ENCODE measurements around the gene SLC27A5. TPM values are rescaled to one million over a fixed set of nuclear protein-coding genes. Genes with fewer than 3 reads are reported as not detected.
A peak's percentile ranks its signal among the peaks of the same experiment; 100 is the strongest.
"Not testable (repeated sequence)": the region's sequence is repeated elsewhere in the genome, so short reads cannot be mapped to it uniquely, and the experiment has no call there.

The SLC27A5 gene
- polyA plus RNA-seq, 6 donors from 2014 or later: 12.0 to 17.8 (median 12.7) TPM

DNA sequence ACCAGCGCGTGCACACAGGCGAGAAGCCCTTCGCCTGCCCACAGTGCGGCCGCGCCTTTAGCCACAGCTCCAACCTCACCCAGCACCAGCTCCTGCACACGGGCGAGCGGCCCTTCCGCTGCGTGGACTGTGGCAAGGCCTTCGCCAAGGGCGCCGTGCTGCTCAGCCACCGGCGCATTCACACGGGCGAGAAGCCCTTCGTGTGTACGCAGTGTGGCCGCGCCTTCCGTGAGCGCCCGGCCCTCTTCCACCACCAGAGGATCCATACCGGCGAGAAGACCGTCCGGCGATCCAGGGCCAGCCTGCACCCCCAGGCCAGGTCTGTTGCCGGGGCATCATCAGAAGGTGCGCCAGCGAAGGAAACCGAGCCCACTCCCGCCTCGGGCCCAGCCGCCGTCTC is 40.1 kb downstream of the SLC27A5 start:
- DNase-seq: no peak
- no peaks in the 10 kb centered on the region for H3K9me3 Mint-ChIP-seq
- peaks cover 19 to 40% (median 19%) of the 10 kb centered on the region in 3 donors for H3K4me1 Mint-ChIP-seq
- no peak overlapping the region for H3K4me3 Mint-ChIP-seq
- no peaks in the 10 kb centered on the region for H3K36me3 Mint-ChIP-seq
- no peak for ATAC-seq (ENCODE audit: low read depth in 2 of 2)
- H3K27me3 Mint-ChIP-seq: no peaks in the 10 kb centered on the region
- no peak overlapping the region for H3K27ac Mint-ChIP-seq

DNA sequence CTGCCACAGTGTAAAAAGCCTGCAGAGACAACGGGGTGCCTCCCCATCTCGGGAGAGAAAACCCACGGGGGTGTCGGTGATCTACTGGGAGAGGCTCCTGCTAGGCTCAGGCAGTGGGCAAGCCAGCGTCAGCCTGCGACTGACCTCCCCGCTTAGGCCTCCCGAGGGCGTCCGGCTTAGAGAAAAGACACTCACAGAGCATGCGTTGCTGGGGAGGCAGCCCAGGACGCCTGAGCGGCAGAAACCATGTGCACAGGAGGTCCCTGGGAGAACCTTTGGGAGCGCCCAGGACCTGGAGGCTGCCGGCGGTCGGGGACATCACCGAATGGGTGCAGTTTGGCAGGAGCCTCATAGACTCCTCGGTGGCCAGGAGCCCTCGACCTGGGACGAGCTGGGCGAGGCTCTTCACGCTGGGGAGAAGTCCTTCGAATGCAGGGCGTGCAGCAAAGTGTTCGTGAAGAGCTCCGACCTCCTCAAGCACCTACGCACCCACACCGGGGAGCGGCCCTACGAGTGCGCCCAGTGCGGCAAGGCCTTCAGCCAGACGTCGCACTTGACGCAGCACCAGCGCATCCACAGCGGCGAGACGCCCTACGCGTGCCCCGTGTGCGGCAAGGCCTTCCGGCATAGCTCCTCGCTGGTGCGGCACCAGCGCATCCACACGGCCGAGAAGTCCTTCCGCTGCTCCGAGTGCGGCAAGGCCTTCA is 40.8 kb downstream of the SLC27A5 start:
- Mint-ChIP-seq H3K4me3 (peak overlapping the region in 2 of 8 donors; percentile 51 to 82), H3K4me1 (peaks cover 19 to 44% (median 19%) of the 10 kb centered on the region in 3 donors)
- DNase-seq; ATAC-seq (ENCODE audit: low read depth in 2 of 2); H3K36me3 Mint-ChIP-seq; H3K27me3 Mint-ChIP-seq; H3K9me3 Mint-ChIP-seq; H3K27ac Mint-ChIP-seq: not testable (repeated sequence)

DNA sequence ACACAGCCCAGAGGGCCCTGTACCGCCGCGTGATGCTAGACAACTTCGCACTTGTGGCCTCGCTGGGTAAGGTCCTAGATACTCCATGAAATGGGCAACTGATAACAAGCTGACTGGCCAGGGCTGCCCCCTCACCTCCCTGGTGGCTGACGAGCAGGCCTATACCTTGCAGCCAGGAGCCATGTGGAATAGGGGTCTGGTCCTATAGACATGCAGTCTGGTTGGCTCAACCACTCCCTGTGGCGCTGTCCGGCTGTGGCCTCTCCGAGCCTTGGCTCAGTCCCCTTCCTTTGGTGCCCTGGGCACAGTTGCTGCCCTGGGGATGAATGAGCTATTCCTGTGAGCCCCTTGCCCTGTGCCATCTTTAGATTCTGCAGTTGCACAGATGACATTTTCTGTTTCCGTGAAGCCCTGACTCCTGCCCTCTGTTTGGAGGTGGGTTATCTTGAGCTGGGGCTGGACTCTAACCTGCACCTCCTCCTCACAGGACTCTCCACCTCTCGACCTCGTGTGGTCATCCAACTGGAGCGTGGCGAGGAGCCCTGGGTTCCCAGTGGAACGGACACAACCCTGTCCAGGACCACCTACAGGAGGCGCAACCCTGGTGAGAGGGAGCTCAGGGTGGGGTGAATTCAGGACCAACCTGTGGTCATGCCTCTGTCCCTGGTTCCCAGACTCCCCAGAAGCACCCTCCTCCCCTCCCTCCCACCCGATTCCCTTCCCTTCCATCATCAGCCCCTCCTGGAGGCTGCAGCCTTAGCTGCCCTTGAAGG is 42.4 kb downstream of the SLC27A5 start:
- no peak for ATAC-seq (ENCODE audit: low read depth in 2 of 2)
- Mint-ChIP-seq H3K4me1 (peaks cover 19 to 40% (median 19%) of the 10 kb centered on the region in 3 donors), H3K9me3 (no peaks in the 10 kb centered on the region)

DNA sequence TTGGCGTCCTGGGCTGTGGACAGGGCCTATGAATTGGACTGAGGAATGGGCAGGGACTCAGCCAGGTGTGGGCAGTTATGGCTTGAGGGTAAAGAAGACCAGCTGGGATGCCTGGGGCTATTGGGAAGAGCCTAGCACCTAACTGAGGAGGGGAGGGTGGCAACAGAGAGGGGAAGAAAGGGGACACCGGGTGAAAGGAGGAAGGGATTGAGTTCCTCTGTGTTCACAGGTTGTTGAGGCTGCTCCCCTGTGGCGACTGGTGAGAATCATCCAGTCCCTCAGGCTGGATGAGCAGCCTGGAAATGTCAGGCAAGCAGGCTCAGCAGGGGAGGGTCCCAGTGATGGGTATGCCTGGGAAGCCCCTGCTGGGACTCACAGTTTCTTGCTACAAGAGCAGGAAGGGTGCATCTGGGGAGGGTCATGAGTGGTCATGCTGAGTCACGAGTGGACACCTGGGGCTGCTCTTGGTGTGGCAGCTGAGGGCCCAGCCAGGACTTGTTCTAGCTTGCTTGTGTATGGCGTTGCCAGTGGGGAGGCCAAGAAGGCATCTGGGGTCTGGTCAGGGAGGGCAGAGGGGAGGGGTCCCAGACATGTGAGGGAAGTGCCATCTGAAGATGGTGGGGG is 43.5 kb downstream of the SLC27A5 start:
- H3K9me3 Mint-ChIP-seq: no peaks in the 10 kb centered on the region
- no peak for DNase-seq
- H3K27me3 Mint-ChIP-seq: no peaks in the 10 kb centered on the region
- no peak for ATAC-seq (ENCODE audit: low read depth in 2 of 2)
- H3K36me3 Mint-ChIP-seq: no peaks in the 10 kb centered on the region
- H3K4me3 Mint-ChIP-seq: peak overlapping the region; percentile 43 to 94 (median 86)
- H3K4me1 Mint-ChIP-seq: peaks cover 19 to 41% (median 19%) of the 10 kb centered on the region in 3 donors
- peak overlapping the region in 4 of 6 donors; percentile 57 to 86 (median 76) for H3K27ac Mint-ChIP-seq

More for the DNA sequence above, 42.4 kb downstream of the SLC27A5 start:
- Mint-ChIP-seq H3K27me3 (no peaks in the 10 kb centered on the region), H3K27ac (no peak overlapping the region), H3K4me3 (peak overlapping the region in 6 of 8 donors; percentile 5 to 94 (median 73)), H3K36me3 (no peaks in the 10 kb centered on the region)
- no peak for DNase-seq

DNA sequence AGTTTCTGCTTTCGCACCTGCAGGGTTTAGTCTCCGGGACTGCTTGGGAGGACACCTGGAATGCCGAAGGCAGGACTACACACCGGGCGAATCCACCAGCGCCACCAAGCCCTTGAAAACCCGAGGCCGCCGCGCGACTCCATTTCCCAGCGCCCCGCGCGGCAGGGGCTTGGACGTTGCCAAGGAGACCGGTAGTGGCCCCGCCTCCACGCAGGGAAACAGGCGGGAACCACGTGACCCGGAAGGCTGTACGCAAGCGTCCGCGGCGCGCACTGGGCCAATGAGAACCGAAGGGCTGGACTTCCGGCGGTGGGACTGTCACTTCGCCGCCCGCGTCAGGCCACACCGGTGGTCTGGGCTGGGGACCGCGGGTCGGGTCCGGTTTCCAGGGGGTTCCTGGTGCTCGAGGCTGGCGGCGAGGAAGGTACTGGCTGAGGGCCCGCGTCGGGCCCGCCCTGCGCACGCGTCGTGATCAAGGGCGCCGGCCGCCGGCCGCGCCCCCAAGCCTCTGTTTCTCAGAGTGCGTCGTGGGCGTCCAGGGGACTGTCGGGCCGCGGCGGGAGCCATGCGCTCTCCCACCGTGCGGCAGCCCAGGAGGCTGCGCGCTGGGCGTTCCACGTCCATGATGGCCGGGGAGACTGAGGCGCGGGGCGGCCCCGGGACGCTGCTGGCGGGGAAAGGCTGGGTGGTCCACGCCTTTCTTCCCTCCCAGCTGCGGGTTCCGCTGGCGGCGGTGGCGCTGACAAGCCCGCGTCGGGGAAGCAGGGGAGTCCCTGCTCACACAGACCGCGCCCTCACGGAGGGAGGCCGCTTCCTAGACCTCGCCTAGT is 44.8 kb downstream of the SLC27A5 start, which contains the start of gene ZNF324:
Gene ZNF324 (plus strand): TSS at position 321 of the 830 bp plus-strand sequence. CDS start 2,106 bp downstream, outside the sequence.
- ATAC-seq (ENCODE audit: low read depth in 2 of 2) (peak; percentile 96 to 97), DNase-seq (peak; percentile 95)
- H3K9me3 Mint-ChIP-seq: no peaks in the 10 kb centered on the region
- H3K36me3 Mint-ChIP-seq: no peaks in the 10 kb centered on the region
- H3K4me3 Mint-ChIP-seq: peak within 1 kb of the TSS; percentile 84 to 94 (median 88)
- peak within 1 kb of the TSS; percentile 67 to 95 (median 80) for H3K27ac Mint-ChIP-seq
- H3K4me1 Mint-ChIP-seq: peaks cover 19 to 41% (median 19%) of the 10 kb centered on the region in 3 donors
- H3K27me3 Mint-ChIP-seq: no peaks in the 10 kb centered on the region

DNA sequence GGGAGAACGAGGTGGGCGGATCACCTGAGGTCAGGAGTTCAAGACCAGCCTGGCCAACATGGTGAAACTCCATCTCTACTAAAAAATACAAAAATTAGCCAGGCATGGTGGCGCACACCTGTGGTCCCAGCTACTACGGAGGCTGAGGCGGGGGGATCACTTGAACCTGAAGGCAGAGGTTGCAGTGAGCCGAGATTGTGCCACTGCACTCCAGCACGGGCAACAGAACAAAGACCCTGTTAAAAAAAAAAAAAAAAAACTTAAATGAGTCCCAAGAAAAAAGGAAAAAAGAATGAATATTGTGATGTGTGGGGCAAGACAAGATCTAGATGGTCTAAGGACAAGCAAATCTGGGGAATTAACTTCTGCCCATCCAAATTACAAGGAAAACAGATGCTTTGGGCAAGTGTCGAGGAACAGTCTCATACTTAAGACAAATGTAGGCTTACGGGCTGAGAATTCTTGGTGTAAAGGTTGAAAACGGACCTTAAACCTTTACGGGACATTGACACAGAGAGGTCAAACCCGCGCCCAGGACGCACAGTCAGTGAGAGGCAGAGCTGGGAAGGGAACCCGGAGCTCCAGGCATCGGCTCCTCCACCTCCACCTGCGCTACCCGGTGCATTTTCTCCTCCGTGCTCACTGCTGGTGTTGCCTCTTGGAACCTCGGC is 45.6 kb downstream of the SLC27A5 start:
- H3K4me1 Mint-ChIP-seq: peaks cover 19 to 41% (median 19%) of the 10 kb centered on the region in 3 donors
- H3K9me3 Mint-ChIP-seq: no peaks in the 10 kb centered on the region
- no peaks in the 10 kb centered on the region for H3K27me3 Mint-ChIP-seq
- ATAC-seq (ENCODE audit: low read depth in 2 of 2) (peak; percentile 3 to 8), DNase-seq (no peak)
- no peaks in the 10 kb centered on the region for H3K36me3 Mint-ChIP-seq
- H3K27ac Mint-ChIP-seq: peak overlapping the region in 3 of 6 donors; percentile 74 to 91 (median 86)
- H3K4me3 Mint-ChIP-seq: peak overlapping the region; percentile 84 to 93 (median 88)

DNA sequence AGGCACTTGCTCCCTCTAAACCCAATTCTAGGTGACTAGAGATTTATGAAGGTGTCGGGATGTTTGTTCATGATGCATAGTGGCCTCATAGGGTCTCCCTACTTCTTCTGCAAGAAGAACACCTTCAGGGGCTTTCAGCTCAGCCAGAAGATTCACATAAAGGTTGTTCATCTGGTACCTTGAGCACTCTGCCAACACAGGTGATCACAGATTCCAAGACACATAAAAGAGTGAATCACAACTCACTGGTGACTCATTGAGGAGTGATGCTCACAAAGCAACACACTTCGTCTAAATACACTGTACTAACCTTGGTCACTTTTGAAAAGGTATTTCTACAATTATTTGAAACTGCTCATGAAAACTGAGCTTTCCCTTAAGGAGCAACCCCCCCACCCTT is 51.8 kb downstream of the SLC27A5 start:
- H3K9me3 Mint-ChIP-seq: peaks cover 0 to 2% (median 0%) of the 10 kb centered on the region in 7 donors
- DNase-seq: no peak
- H3K27me3 Mint-ChIP-seq: no peaks in the 10 kb centered on the region
- no peak for ATAC-seq (ENCODE audit: low read depth in 2 of 2)
- H3K36me3 Mint-ChIP-seq: peaks cover 0 to 13% of the 10 kb centered on the region in 2 donors
- peak overlapping the region in 1 of 6 donors; percentile 32 for H3K27ac Mint-ChIP-seq
- peaks cover 0 to 11% (median 4%) of the 10 kb centered on the region in 3 donors for H3K4me1 Mint-ChIP-seq
- no peak overlapping the region for H3K4me3 Mint-ChIP-seq

DNA sequence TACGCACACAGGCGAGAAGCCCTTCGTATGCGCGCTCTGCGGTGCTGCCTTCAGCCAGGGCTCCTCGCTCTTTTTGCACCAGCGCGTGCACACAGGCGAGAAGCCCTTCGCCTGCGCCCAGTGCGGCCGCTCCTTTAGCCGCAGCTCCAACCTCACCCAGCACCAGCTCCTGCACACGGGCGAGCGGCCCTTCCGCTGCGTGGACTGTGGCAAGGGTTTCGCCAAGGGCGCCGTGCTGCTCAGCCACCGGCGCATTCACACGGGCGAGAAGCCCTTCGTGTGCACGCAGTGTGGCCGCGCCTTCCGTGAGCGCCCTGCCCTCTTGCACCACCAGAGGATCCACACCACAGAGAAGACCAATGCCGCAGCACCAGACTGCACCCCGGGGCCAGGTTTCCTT is 55.7 kb downstream of the SLC27A5 start:
- ATAC-seq (ENCODE audit: low read depth in 2 of 2): no peak
- Mint-ChIP-seq H3K36me3 (peaks cover 0 to 21% of the 10 kb centered on the region in 2 donors), H3K27ac (no peak overlapping the region), H3K27me3 (no peaks in the 10 kb centered on the region), H3K9me3 (peaks cover 0 to 2% (median 0%) of the 10 kb centered on the region in 7 donors), H3K4me3 (no peak overlapping the region), H3K4me1 (peaks cover 12 to 16% (median 13%) of the 10 kb centered on the region in 3 donors)
- no peak for DNase-seq

DNA sequence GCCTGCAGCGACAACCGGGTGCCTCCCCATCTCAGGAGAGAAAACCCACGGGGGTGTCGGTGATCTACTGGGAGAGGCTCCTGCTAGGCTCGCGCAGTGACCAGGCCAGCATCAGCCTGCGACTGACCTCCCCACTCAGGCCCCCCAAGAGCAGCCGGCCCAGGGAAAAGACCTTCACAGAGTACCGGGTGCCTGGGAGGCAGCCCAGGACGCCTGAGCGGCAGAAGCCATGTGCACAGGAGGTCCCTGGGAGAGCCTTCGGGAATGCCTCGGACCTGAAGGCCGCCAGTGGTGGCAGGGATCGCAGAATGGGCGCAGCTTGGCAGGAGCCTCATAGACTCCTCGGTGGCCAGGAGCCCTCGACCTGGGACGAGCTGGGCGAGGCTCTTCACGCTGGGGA is 56.5 kb downstream of the SLC27A5 start:
- no peak for ATAC-seq (ENCODE audit: low read depth in 2 of 2)
- Mint-ChIP-seq H3K27me3 (no peaks in the 10 kb centered on the region), H3K4me3 (peak overlapping the region in 1 of 8 donors; percentile 80), H3K36me3 (peaks cover 0 to 21% of the 10 kb centered on the region in 2 donors), H3K27ac (no peak overlapping the region), H3K9me3 (peaks cover 0 to 2% (median 0%) of the 10 kb centered on the region in 7 donors), H3K4me1 (peaks cover 18 to 24% (median 21%) of the 10 kb centered on the region in 3 donors)
- DNase-seq: no peak

DNA sequence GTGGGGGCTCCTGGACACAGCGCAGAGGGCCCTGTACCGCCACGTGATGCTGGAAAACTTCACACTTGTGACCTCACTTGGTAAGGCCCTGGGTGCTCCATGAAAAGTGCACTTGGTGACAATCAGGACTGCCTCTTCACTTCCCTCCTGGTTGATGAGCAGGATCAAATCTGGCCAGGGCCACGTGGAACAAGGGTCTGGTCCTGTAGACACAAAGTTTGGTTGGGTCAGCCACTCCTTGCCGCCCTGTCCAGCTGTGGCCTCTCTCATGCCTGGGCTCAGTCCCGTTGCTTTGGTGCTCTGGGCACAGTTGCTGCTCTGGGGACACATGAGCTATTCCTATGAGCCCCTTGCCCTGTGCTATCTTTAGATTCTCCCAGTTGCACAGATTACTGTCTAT is 58.0 kb downstream of the SLC27A5 start:
- H3K36me3 Mint-ChIP-seq: peaks cover 0 to 20% of the 10 kb centered on the region in 2 donors
- no peak overlapping the region for H3K27ac Mint-ChIP-seq
- no peaks in the 10 kb centered on the region for H3K27me3 Mint-ChIP-seq
- peaks cover 18 to 21% (median 20%) of the 10 kb centered on the region in 3 donors for H3K4me1 Mint-ChIP-seq
- ATAC-seq (ENCODE audit: low read depth in 2 of 2) (no peak), DNase-seq (no peak)
- H3K9me3 Mint-ChIP-seq: peaks cover 0 to 6% (median 0%) of the 10 kb centered on the region in 7 donors
- H3K4me3 Mint-ChIP-seq: peak overlapping the region in 4 of 8 donors; percentile 38 to 80 (median 53)

DNA sequence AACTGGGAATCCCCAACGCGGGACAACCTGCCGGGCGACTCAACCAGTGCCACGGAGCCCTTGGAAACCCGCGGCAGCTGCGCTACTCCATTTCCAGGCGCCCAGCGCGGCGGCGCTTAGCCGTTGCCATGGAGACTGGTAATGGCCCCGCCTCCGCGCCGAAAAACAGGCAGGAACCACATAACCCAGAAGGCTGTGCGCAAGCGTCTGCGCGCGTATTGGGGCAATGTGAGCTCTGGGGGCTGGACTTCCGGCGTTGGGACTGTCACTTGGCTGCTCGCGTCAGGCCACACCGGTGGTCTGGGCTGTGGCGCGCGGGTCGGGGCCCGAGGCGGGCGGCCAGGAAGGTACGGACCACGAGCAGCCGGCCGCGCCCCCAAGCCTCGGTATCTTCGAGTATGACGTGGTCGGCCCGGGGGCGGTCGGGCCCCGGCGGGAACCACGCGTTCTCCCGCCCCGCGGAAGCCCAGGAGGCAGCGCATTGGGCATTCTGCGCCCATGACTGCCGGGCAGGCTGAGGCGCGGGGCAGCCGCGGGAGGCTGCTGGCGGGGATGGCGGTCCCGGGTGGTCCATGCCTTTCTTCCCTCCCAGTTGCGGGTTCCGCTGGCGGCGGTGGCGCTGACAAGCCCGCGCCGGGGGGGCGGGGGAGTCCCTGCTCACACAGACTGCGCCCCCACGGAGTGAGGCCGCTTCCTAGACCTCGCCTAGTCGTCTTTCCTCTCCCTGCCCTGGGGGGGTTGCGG is 60.3 kb downstream of the SLC27A5 start, which contains the start of gene ZNF324B:
Gene ZNF324B (plus strand): TSS at position 265 of the 744 bp plus-strand sequence. CDS start 2,080 bp downstream, outside the sequence.
- H3K4me3 Mint-ChIP-seq: peak within 1 kb of the TSS; percentile 87 to 97 (median 91)
- DNase-seq: peak; percentile 96
- peaks cover 0 to 12% (median 8%) of the 10 kb centered on the region in 7 donors for H3K9me3 Mint-ChIP-seq
- H3K4me1 Mint-ChIP-seq: peaks cover 18 to 21% (median 20%) of the 10 kb centered on the region in 3 donors
- peak; percentile 95 to 96 for ATAC-seq (ENCODE audit: low read depth in 2 of 2)
- H3K27ac Mint-ChIP-seq: peak within 1 kb of the TSS; percentile 87 to 98 (median 94)
- H3K27me3 Mint-ChIP-seq: peaks cover 12 to 18% (median 16%) of the 10 kb centered on the region in 3 donors
- peaks cover 0 to 25% of the 10 kb centered on the region in 2 donors for H3K36me3 Mint-ChIP-seq
